H1 (cell line): ENCODE results near the gene GABRR2. TPM values are rescaled to one million over a fixed set of nuclear protein-coding genes. Genes with fewer than 3 reads are reported as not detected.

Experiments
- CTCF ChIA-PET: fragments of 300-600 bp; sonication (Branson Sonifier 250); formaldehyde crosslinking; loops from one replicate; lab custom pipeline; 2021; ENCODE audit not compliant: partially characterized antibody; lab: Charles Lee
- POLR2A ChIA-PET: fragments of 300-600 bp; sonication (Branson Sonifier 250); formaldehyde crosslinking; loops from one replicate; lab custom pipeline; 2021; ENCODE audit warnings: inconsistent platforms; ENCODE audit not compliant: partially characterized antibody; lab: Charles Lee
- DNase-seq, 2 experiments: peaks; one replicate each; pipeline versions ENCODE4 v3.0.0 to v3.0.0-alpha.2; 2010 to 2022; ENCODE audit warnings: low spot score in 2 of 2, low read depth in 1 of 2, mixed read lengths in 1 of 2
- FAIRE-seq: peaks from 2 replicates; lab custom pipeline; 2011; peaks lifted over from hg19 to GRCh38; lab: Jason Lieb, UNC
- H2AFZ ChIP-seq: 2 replicates; pipeline ENCODE4 v1.8.1; 2012; ENCODE audit warnings: low read length, inconsistent platforms
- H2AK5ac ChIP-seq: 2 replicates; pipeline ENCODE4 v1.6.1; 2013; ENCODE audit warnings: low read depth, low read length
- H2BK120ac ChIP-seq: replicated peaks from 2 replicates; pipeline ENCODE3; 2013; ENCODE audit warnings: low read depth, low read length, inconsistent platforms
- H2BK12ac ChIP-seq: 2 replicates; pipeline ENCODE4 v1.6.1; 2013; ENCODE audit warnings: low read depth, low read length
- H2BK15ac ChIP-seq: 2 replicates; pipeline ENCODE4 v1.6.1; 2013; ENCODE audit warnings: low read length
- H2BK20ac ChIP-seq: 2 replicates; pipeline ENCODE4 v1.6.1; 2013; ENCODE audit warnings: low read length
- H2BK5ac ChIP-seq: 2 replicates; pipeline ENCODE4 v1.6.1; 2013; ENCODE audit warnings: low read depth, low read length
- H3K14ac ChIP-seq: 2 replicates; pipeline ENCODE4 v1.6.1; 2013; ENCODE audit warnings: inconsistent platforms; ENCODE audit not compliant: insufficient read length
- H3K18ac ChIP-seq: 2 replicates; pipeline ENCODE4 v1.6.1; 2013; ENCODE audit warnings: low read length; ENCODE audit errors: extremely low read depth
- H3K23ac ChIP-seq: 2 replicates; pipeline ENCODE4 v1.6.1; 2013; ENCODE audit warnings: inconsistent platforms; ENCODE audit not compliant: insufficient read length
- H3K23me2 ChIP-seq: 2 replicates; pipeline ENCODE4 v1.6.1; 2013; ENCODE audit warnings: low read depth, low read length
- H3K27ac ChIP-seq: 2 replicates; pipeline ENCODE4 v1.6.1; 2011; ENCODE audit warnings: low read depth, low read length, inconsistent platforms
- H3K27me3 ChIP-seq, 4 experiments: replicated peaks in 1 of 4; 1 replicate in 1 of 4; 2 replicates in 3 of 4; pipeline versions ENCODE4 v1.6.1 to v1.8.1; 2011 to 2013; ENCODE audit warnings: low read length in 3 of 4, mild to moderate bottlenecking in 3 of 4, inconsistent platforms in 2 of 4, mixed read lengths in 2 of 4, moderate library complexity in 1 of 4; ENCODE audit not compliant: control insufficient read depth in 3 of 4, insufficient read depth in 3 of 4; ENCODE audit errors: extremely low read depth in 1 of 4
- H3K36me3 ChIP-seq, 4 experiments: 2 replicates each; pipeline versions ENCODE4 v1.6.1 to v1.8.1; 2011 to 2013; ENCODE audit warnings: mild to moderate bottlenecking in 4 of 4, low read length in 3 of 4, moderate library complexity in 2 of 4, control low read depth in 1 of 4, inconsistent platforms in 1 of 4; ENCODE audit not compliant: insufficient read depth in 4 of 4, control insufficient read depth in 2 of 4
- H3K4ac ChIP-seq: replicated peaks from 2 replicates; pipeline ENCODE3; 2013; ENCODE audit warnings: low read length, low read depth, mixed read lengths, inconsistent platforms; ENCODE audit not compliant: insufficient read length
- H3K4me1 ChIP-seq, 4 experiments: replicated peaks in 1 of 4; 1 replicate in 1 of 4; 2 replicates in 3 of 4; pipeline versions ENCODE4 v1.6.1 to v1.8.1; 2011 to 2013; ENCODE audit warnings: low read length in 3 of 4, inconsistent platforms in 2 of 4, mixed read lengths in 1 of 4; ENCODE audit not compliant: insufficient read depth in 4 of 4, control insufficient read depth in 3 of 4
- H3K4me2 ChIP-seq, 2 experiments: 2 replicates each; pipeline versions ENCODE4 v1.6.1 to v1.8.1; 2011 to 2013; ENCODE audit warnings: low read depth in 2 of 2, low read length in 2 of 2, control low read depth in 1 of 2, inconsistent platforms in 1 of 2, mild to moderate bottlenecking in 1 of 2; ENCODE audit not compliant: insufficient read depth in 1 of 2
- H3K4me3 ChIP-seq, 4 experiments: fragments of 200-600, 300-600 bp in 1 of 4; sonication (generic), shearing (Covaris generic), sonication (Bioruptor Twin) in 1 of 4; 2 replicates each; pipeline versions ENCODE4 v1.5.1 to v1.8.1; 2011 to 2016; ENCODE audit warnings: low read length in 4 of 4, low read depth in 3 of 4, control low read depth in 2 of 4, inconsistent platforms in 2 of 4, mild to moderate bottlenecking in 2 of 4, mixed read lengths in 1 of 4, moderate library complexity in 1 of 4; ENCODE audit not compliant: insufficient read depth in 2 of 4; ENCODE audit errors: extremely low read depth in 1 of 4
- H3K56ac ChIP-seq: replicated peaks from 2 replicates; pipeline ENCODE3; 2013; ENCODE audit warnings: low read depth, mild to moderate bottlenecking, mixed read lengths, low read length, inconsistent platforms; ENCODE audit not compliant: insufficient read length
- H3K79me1 ChIP-seq: 2 replicates; pipeline ENCODE4 v1.6.1; 2013; ENCODE audit warnings: low read depth, low read length, control low read depth
- H3K79me2 ChIP-seq, 2 experiments: 2 replicates each; pipeline versions ENCODE4 v1.6.1 to v1.8.1; 2012 to 2013; ENCODE audit warnings: low read length in 2 of 2, mild to moderate bottlenecking in 2 of 2, inconsistent platforms in 1 of 2; ENCODE audit not compliant: insufficient read depth in 2 of 2, control insufficient read depth in 1 of 2
- H3K9ac ChIP-seq, 4 experiments: replicated peaks in 1 of 4; 1 replicate in 1 of 4; 2 replicates in 3 of 4; pipeline versions ENCODE4 v1.6.1 to v1.8.1; 2011 to 2013; ENCODE audit warnings: low read depth in 3 of 4, low read length in 3 of 4, control low read depth in 2 of 4, mild to moderate bottlenecking in 2 of 4, moderate library complexity in 2 of 4, inconsistent platforms in 1 of 4; ENCODE audit errors: extremely low read depth in 1 of 4
- H3K9me3 ChIP-seq, 2 experiments: 2 replicates each; pipeline versions ENCODE4 v1.6.1 to v1.8.1; 2012 to 2013; ENCODE audit warnings: mild to moderate bottlenecking in 2 of 2, moderate library complexity in 2 of 2, control low read depth in 1 of 2, inconsistent platforms in 1 of 2, low read depth in 1 of 2, low read length in 1 of 2, mixed read lengths in 1 of 2; ENCODE audit not compliant: insufficient read depth in 2 of 2
- H4K20me1 ChIP-seq, 2 experiments: replicated peaks in 1 of 2; 2 replicates each; pipeline versions ENCODE3 to v1.8.1; 2011 to 2013; ENCODE audit warnings: inconsistent platforms in 2 of 2, low read length in 2 of 2, mild to moderate bottlenecking in 1 of 2; ENCODE audit not compliant: insufficient read depth in 2 of 2, control insufficient read depth in 1 of 2
- H4K5ac ChIP-seq: 2 replicates; pipeline ENCODE4 v1.6.1; 2013; ENCODE audit warnings: low read length, low read depth, mixed read lengths, inconsistent platforms; ENCODE audit not compliant: insufficient read length
- H4K8ac ChIP-seq: 2 replicates; pipeline ENCODE4 v1.8.0; 2013; ENCODE audit warnings: mild to moderate bottlenecking, moderate library complexity, low read length, inconsistent platforms; ENCODE audit not compliant: insufficient read depth; ENCODE audit errors: extremely low read depth
- H4K91ac ChIP-seq: replicated peaks from 2 replicates; pipeline ENCODE3; 2013; ENCODE audit warnings: low read length, mixed read lengths, inconsistent platforms; ENCODE audit not compliant: insufficient read length
- BCL11A ChIP-seq, 2 experiments: IDR thresholded peaks; one replicate each; pipeline ENCODE4 v1.6.1; 2011; ENCODE audit warnings: low read depth in 2 of 2, low read length in 2 of 2, mild to moderate bottlenecking in 2 of 2
- JUND ChIP-seq: IDR thresholded peaks from 2 replicates; pipeline ENCODE4 v1.6.1; 2011; ENCODE audit warnings: mild to moderate bottlenecking, improper control_type of control experiment, low read length
- NANOG ChIP-seq: IDR thresholded peaks from 2 replicates; pipeline ENCODE4 v1.6.1; 2011; ENCODE audit warnings: low read length, low read depth, mild to moderate bottlenecking, inconsistent platforms; ENCODE audit not compliant: insufficient read depth, poor library complexity, severe bottlenecking
- SP4 ChIP-seq: IDR thresholded peaks from 2 replicates; pipeline ENCODE4 v1.6.1; 2012; ENCODE audit warnings: low read length, inconsistent platforms
- SRF ChIP-seq: IDR thresholded peaks from 2 replicates; pipeline ENCODE4 v1.6.1; 2011; ENCODE audit warnings: mild to moderate bottlenecking, low read depth, low read length, moderate library complexity
- WGBS, 2 experiments: shearing (Covaris generic) in 1 of 2; methylation state at CpG; one replicate each; pipeline versions ENCODE4 v1.1.6 to v1.1.7; 2013 to 2015; ENCODE audit warnings: low lambda C conversion rate in 2 of 2, mixed read lengths in 2 of 2, inconsistent platforms in 1 of 2, low coverage in 1 of 2, missing lambda C conversion rate in 1 of 2; ENCODE audit not compliant: insufficient replicate concordance in 2 of 2, insufficient coverage in 1 of 2, insufficient read length in 1 of 2; ENCODE audit errors: extremely low coverage in 1 of 2, missing lambda C conversion rate in 1 of 2; 5-methylcytosine and 5-hydroxymethylcytosine counted together
- polyA plus RNA-seq, 7 experiments: library from polyadenylated mRNA; depleted of rRNA in 3 of 7; stranded (reverse) in 5 of 7; unstranded in 2 of 7; fragments of >200 nt in 5 of 7; fragments of 200-250 nt in 2 of 7; gene quantifications; 1 replicate in 5 of 7; 2 replicates in 1 of 7; 4 replicates in 1 of 7; pipeline versions ENCODE4 v1.2.1 to v1.2.3, GENCODE V29; 2011 to 2013; ENCODE audit warnings: missing spikeins in 2 of 7, mixed read lengths in 2 of 7
- total RNA-seq: library from RNA; stranded (reverse); fragmentation: NEBNext Ultra II Directional; extraction: Animal tissue kit (Norgen Biotek cat#: 25700); gene quantifications from 2 replicates; pipeline ENCODE4 v1.2.1, GENCODE V29; 2021

The GABRR2 gene
- total and polyA plus RNA-seq, 2 of the 8 experiments (the other 6 are each of a cell fraction or from before 2014, with no cell fraction given), result not detected

- peak in 1 of 2 experiments; percentile 37 for DNase-seq
- no peaks in the 10 kb centered on the region for H3K79me2 ChIP-seq
- no peak overlapping the region for H2AFZ ChIP-seq
- no peak for TF ChIP-seq BCL11A (IDR thresholded peaks at IDR 0.05; ENCODE audit: low read depth in 2 of 2, low read length in 2 of 2)
- TF ChIP-seq JUND, result no peak
- no peak for TF ChIP-seq SP4
- no peak for TF ChIP-seq SRF
- TF ChIP-seq NANOG, result no peak
- H3K9me3 ChIP-seq, result no peaks in the 10 kb centered on the region
- H3K18ac ChIP-seq, result no peak overlapping the region
- WGBS, 2 experiments, result 90% methylated on average over 14 of the region's 14 CpGs; no CpG with 5 or more reads in 1 of the 2 experiments
- no peak overlapping the region for H3K27ac ChIP-seq
- H3K4me3 ChIP-seq, result no peak overlapping the region
- H3K27me3 ChIP-seq, result no peaks in the 10 kb centered on the region
- no peak overlapping the region for H3K14ac ChIP-seq
- no peak overlapping the region for H2BK15ac ChIP-seq
- H4K8ac ChIP-seq, result no peak overlapping the region
- no peak overlapping the region for H2BK120ac ChIP-seq
- FAIRE-seq, result no peak
- H3K23me2 ChIP-seq, result no peaks in the 10 kb centered on the region
- H3K36me3 ChIP-seq, result no peaks in the 10 kb centered on the region
- no peak overlapping the region for H3K4ac ChIP-seq
- H2BK12ac ChIP-seq, result no peak overlapping the region
- no peaks in the 10 kb centered on the region for H3K79me1 ChIP-seq
- ChIA-PET CTCF (interaction anchor here (0.7 to 7.0 kb wide), 8 partner anchors 10 to 288 kb away, joined by 3 to 57 read pairs (median 4); no protein-coding TSS in a partner anchor), POLR2A (no interaction called here)
- H2BK5ac ChIP-seq, result no peak overlapping the region
- H3K4me2 ChIP-seq, result no peak overlapping the region
- H3K9ac ChIP-seq, result no peak overlapping the region
- no peak overlapping the region for H3K56ac ChIP-seq
- no peaks in the 10 kb centered on the region for H3K4me1 ChIP-seq
- H3K23ac ChIP-seq, result no peak overlapping the region
- H2AK5ac ChIP-seq, result no peak overlapping the region
- H4K91ac ChIP-seq, result no peak overlapping the region
- no peak overlapping the region for H2BK20ac ChIP-seq
- H4K20me1 ChIP-seq, result no peaks in the 10 kb centered on the region
- H4K5ac ChIP-seq, result no peak overlapping the region
Observed at GRCh38 chr6:89270951-89271721, 44.0 kb downstream of the GABRR2 start.
